GM23248 (cell line): ENCODE results near the gene TOR3A. TPM values are rescaled to one million over a fixed set of nuclear protein-coding genes. Genes with fewer than 3 reads are reported as not detected.

ENCODE experiments used
- DNase-seq: peaks from one replicate; pipeline ENCODE4 v3.0.0-alpha.2; 2015
- H2AFZ ChIP-seq: fragments of 200-600 bp; sonication (generic); 2 replicates; pipeline ENCODE4 v1.6.1; 2016; ENCODE audit warnings: antibody characterized with exemption
- H3F3A ChIP-seq: fragments of 200-600 bp; sonication (generic); 2 replicates; pipeline ENCODE4 v1.6.1; 2016; ENCODE audit warnings: mild to moderate bottlenecking, antibody characterized with exemption, mixed run types; ENCODE audit not compliant: insufficient read depth
- H3K27ac ChIP-seq: fragments of 200-600 bp; sonication (generic); 2 replicates; pipeline ENCODE4 v1.5.1; 2016; ENCODE audit warnings: mild to moderate bottlenecking
- H3K27me3 ChIP-seq: fragments of 200-600 bp; sonication (generic); replicated peaks from 2 replicates; pipeline ENCODE4 v1.6.1; 2016; ENCODE audit warnings: mild to moderate bottlenecking; ENCODE audit not compliant: insufficient read depth
- H3K36me3 ChIP-seq: fragments of 200-600 bp; sonication (generic); 2 replicates; pipeline ENCODE4 v1.6.1; 2016; ENCODE audit warnings: low read depth, mild to moderate bottlenecking
- H3K4me1 ChIP-seq: fragments of 200-600 bp; sonication (generic); 2 replicates; pipeline ENCODE4 v1.6.1; 2016; ENCODE audit warnings: mild to moderate bottlenecking; ENCODE audit not compliant: insufficient read depth
- H3K4me2 ChIP-seq: fragments of 200-600 bp; sonication (generic); one replicate; pipeline ENCODE4 v1.6.1; 2016; ENCODE audit warnings: mild to moderate bottlenecking; ENCODE audit not compliant: unreplicated experiment
- H3K4me3 ChIP-seq: fragments of 200-600 bp; sonication (generic); 2 replicates; pipeline ENCODE4 v1.5.1; 2016; ENCODE audit warnings: mild to moderate bottlenecking
- H3K79me2 ChIP-seq: fragments of 200-600 bp; sonication (generic); 2 replicates; pipeline ENCODE4 v1.6.1; 2016; ENCODE audit warnings: mild to moderate bottlenecking; ENCODE audit not compliant: insufficient read depth
- H3K9ac ChIP-seq: fragments of 200-600 bp; sonication (generic); 2 replicates; pipeline ENCODE4 v1.6.1; 2016; ENCODE audit warnings: mild to moderate bottlenecking
- H3K9me2 ChIP-seq: fragments of 200-600 bp; sonication (generic); 2 replicates; pipeline ENCODE4 v1.6.1; 2016; ENCODE audit warnings: mixed run types, mild to moderate bottlenecking, moderate library complexity; ENCODE audit not compliant: insufficient read depth
- H3K9me3 ChIP-seq: fragments of 200-600 bp; sonication (generic); one replicate; pipeline ENCODE4 v1.6.1; 2017; ENCODE audit warnings: low read depth
- H4K20me1 ChIP-seq: fragments of 200-600 bp; sonication (generic); 2 replicates; pipeline ENCODE4 v1.6.0; 2016; ENCODE audit not compliant: insufficient read depth
- EZH2 ChIP-seq: fragments of 200-600 bp; sonication (generic); IDR thresholded peaks from 2 replicates; pipeline ENCODE4 v1.6.1; 2018; ENCODE audit warnings: antibody characterized with exemption, mild to moderate bottlenecking; ENCODE audit not compliant: insufficient read depth, poor library complexity, severe bottlenecking
- EZH2phosphoT487 ChIP-seq: fragments of 200-600 bp; sonication (generic); IDR thresholded peaks from 2 replicates; pipeline ENCODE4 v1.6.1; 2018; ENCODE audit warnings: antibody characterized with exemption, moderate library complexity, mild to moderate bottlenecking, low read depth; ENCODE audit not compliant: insufficient read depth
- WGBS, 2 experiments: methylation state at CpG; one replicate each; pipeline ENCODE4 v1.1.6; 2015 to 2017; ENCODE audit warnings: low lambda C conversion rate in 2 of 2, low coverage in 1 of 2; ENCODE audit errors: missing lambda C conversion rate in 2 of 2; 5-methylcytosine and 5-hydroxymethylcytosine counted together
- in situ Hi-C: fragments of 300-500 bp; cut with MboI; formaldehyde crosslinking; loops from 2 replicates; pipeline ENCODE4 v1.15.0; 2020
- polyA plus RNA-seq: library from polyadenylated mRNA; unstranded; fragments of >200 nt; fragmentation: Nextera tagmentation; extraction: Ambion mirVana; gene quantifications from 2 replicates; pipeline ENCODE4 v1.2.1, GENCODE V29; 2016
- total RNA-seq: library from RNA; depleted of rRNA; stranded (reverse); fragments of >200 nt; shearing (Covaris generic); gene quantifications from 2 replicates; pipeline ENCODE4 v1.2.3, GENCODE V29; 2014

The TOR3A gene
- total and polyA plus RNA-seq, 2 experiments from 2014 or later = 22.2 to 45.5 TPM

DNA sequence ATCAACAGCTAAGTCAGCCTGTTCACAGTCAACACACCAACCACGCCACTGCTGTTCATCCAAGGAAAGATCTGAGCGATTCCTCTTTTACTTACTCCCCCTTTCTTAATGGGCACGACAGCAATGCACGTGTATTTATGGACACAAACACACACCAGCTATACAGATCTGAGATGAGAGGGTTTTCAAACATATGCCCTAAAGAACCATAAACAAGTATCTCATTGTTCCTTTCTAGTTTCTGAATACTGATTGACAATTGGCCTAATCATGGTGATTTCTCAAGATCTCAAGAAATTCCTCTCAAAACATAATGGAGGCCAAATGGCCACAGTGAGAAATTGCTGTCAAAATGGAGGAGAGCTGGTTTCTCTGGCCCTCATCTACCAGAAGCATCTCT lies 18.0 kb downstream of the TOR3A start:
- in situ Hi-C loops = loop anchor here (25.0 kb wide), 1 partner anchor 237 kb away; no protein-coding TSS in a partner anchor

DNA sequence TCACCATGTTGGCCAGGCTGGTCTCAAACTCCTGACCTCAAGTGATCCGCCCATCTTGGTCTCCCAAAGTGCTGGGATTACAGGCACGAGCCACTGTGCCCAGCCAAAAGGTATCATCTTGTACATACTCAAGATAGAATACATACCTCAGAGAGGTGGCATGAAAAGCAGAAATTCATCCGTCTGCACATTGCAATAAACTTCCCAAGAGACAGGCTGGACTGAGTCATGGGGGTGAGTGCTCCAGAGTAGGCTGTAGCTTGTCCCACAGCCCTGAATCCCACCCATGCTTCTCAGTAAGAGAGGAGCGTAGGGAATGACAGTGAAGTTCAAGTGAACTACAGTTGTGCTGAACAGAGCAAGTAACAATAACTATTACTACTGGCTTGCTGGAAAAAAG lies 19.7 kb downstream of the TOR3A start:
- no peak for TF ChIP-seq EZH2
- no peak for TF ChIP-seq EZH2phosphoT487
- no peak overlapping the region for H2AFZ ChIP-seq
- H3K27ac ChIP-seq = no peak overlapping the region
- WGBS, 2 experiments = 91 to 95% methylated on average over 4 of the region's 4 CpGs
- H3K4me3 ChIP-seq = no peak overlapping the region
- in situ Hi-C loops = no loop called here
- H3K9me2 ChIP-seq = no peaks in the 10 kb centered on the region
- H3K9ac ChIP-seq = no peak overlapping the region
- DNase-seq = peak; percentile 46
- H3K4me1 ChIP-seq = no peaks in the 10 kb centered on the region
- no peaks in the 10 kb centered on the region for H4K20me1 ChIP-seq
- no peaks in the 10 kb centered on the region for H3K9me3 ChIP-seq
- no peak overlapping the region for H3K4me2 ChIP-seq
- H3K79me2 ChIP-seq = peaks cover 82% of the 10 kb centered on the region
- H3K36me3 ChIP-seq = peaks cover 80% of the 10 kb centered on the region
- H3F3A ChIP-seq = peaks cover 76% of the 10 kb centered on the region
- no peaks in the 10 kb centered on the region for H3K27me3 ChIP-seq

More for the DNA sequence above, 18.0 kb downstream of the TOR3A start:
- H3K27me3 ChIP-seq = no peaks in the 10 kb centered on the region
- no peak overlapping the region for H3K4me3 ChIP-seq
- TF ChIP-seq EZH2 = no peak
- TF ChIP-seq EZH2phosphoT487 = no peak
- no peaks in the 10 kb centered on the region for H3K9me3 ChIP-seq
- H2AFZ ChIP-seq = no peak overlapping the region
- H3K9me2 ChIP-seq = no peaks in the 10 kb centered on the region
- H4K20me1 ChIP-seq = no peaks in the 10 kb centered on the region
- no peak overlapping the region for H3K9ac ChIP-seq
- no peak overlapping the region for H3K27ac ChIP-seq
- no peak for DNase-seq
- peaks cover 68% of the 10 kb centered on the region for H3K79me2 ChIP-seq
- H3K4me1 ChIP-seq = no peaks in the 10 kb centered on the region
- peaks cover 81% of the 10 kb centered on the region for H3K36me3 ChIP-seq
- peaks cover 77% of the 10 kb centered on the region for H3F3A ChIP-seq
- 90 to 91% methylated on average over 4 of the region's 4 CpGs for WGBS, 2 experiments
- H3K4me2 ChIP-seq = no peak overlapping the region

DNA sequence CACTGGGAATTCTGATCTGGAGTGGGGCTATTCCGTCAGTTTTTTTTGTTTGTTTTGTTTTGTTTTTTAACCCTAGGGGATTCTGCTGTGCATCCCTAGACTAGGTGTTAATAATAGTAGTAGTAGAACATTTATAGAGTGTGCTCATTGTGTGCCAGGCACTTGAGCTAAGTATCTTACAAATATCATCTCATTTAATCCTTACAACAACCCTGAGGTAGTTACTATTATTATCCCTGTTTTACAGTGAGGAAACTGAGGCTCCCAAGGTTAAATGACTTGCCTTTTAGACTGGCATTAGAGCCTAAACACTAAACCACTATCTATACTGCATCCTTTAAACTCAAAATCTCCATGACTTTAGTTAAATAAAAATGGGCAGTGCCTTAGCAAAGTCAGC lies 22.1 kb downstream of the TOR3A start:
- Histone ChIP-seq H2AFZ (no peak overlapping the region), H3K9me3 (no peaks in the 10 kb centered on the region), H3K4me3 (no peak overlapping the region), H3K4me1 (no peaks in the 10 kb centered on the region), H3F3A (peaks cover 63% of the 10 kb centered on the region), H3K4me2 (no peak overlapping the region), H3K27me3 (no peaks in the 10 kb centered on the region), H3K9ac (no peak overlapping the region), H3K79me2 (peaks cover 97% of the 10 kb centered on the region), H3K36me3 (peaks cover 82% of the 10 kb centered on the region), H3K9me2 (no peaks in the 10 kb centered on the region), H3K27ac (no peak overlapping the region), H4K20me1 (no peaks in the 10 kb centered on the region)
- DNase-seq = no peak
- no peak for TF ChIP-seq EZH2phosphoT487
- TF ChIP-seq EZH2 = no peak
- in situ Hi-C loops = no loop called here
- WGBS, 2 experiments = 95 to 100% methylated on average over 1 of the region's 1 CpG

DNA sequence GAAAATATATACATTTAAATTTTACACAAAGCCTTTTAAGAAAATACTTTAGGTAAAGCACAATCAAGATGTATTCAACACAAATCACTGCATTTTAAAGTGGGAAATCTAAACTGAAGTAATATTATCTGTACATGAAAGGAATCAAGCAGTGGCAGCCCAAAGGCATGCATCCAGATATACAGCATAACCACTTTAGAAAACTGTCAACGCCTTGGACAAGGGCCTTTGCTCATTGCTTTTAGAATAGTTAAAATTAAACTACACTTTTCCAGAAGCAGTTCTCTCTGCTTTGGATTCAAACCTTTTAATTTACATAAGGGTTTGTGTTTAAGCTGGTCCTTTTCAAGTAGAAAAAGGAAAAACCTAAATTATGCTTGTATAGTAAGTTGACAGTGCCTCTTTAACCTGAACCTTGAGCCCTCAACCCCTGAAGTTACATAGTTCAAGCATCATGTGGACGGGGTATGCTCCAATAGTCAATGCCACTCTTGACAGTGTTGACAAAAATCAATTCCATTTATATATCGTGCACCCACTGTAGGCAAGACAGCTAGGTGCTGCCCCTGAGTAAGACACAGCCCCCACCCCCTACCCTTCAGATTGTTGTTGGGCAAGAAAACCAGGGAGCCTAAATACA lies 22.9 kb downstream of the TOR3A start:
- WGBS, 2 experiments = 97 to 100% methylated on average over 3 of the region's 3 CpGs
- H3K79me2 ChIP-seq = peaks cover 96% of the 10 kb centered on the region
- no peak overlapping the region for H3K4me2 ChIP-seq
- H3K4me1 ChIP-seq = no peaks in the 10 kb centered on the region
- H2AFZ ChIP-seq = no peak overlapping the region
- no peak for TF ChIP-seq EZH2phosphoT487
- TF ChIP-seq EZH2 = no peak
- H3K27ac ChIP-seq = no peak overlapping the region
- H3K36me3 ChIP-seq = peaks cover 82% of the 10 kb centered on the region
- DNase-seq = no peak
- H3K27me3 ChIP-seq = no peaks in the 10 kb centered on the region
- in situ Hi-C loops = no loop called here
- H4K20me1 ChIP-seq = no peaks in the 10 kb centered on the region
- peaks cover 63% of the 10 kb centered on the region for H3F3A ChIP-seq
- no peak overlapping the region for H3K4me3 ChIP-seq
- no peaks in the 10 kb centered on the region for H3K9me3 ChIP-seq
- no peak overlapping the region for H3K9ac ChIP-seq
- no peaks in the 10 kb centered on the region for H3K9me2 ChIP-seq
